ENCODE measurements around the gene LRRC10B. TPM values are rescaled to one million over a fixed set of nuclear protein-coding genes. Genes with fewer than 3 reads are reported as not detected.

Gene LRRC10B
- polyA plus RNA-seq, 4 donors, result 0.22 to 2.6 (median 0.53) TPM; not detected in 1

- Histone ChIP-seq H3K4me3 (ENCODE audit: low read depth in 1 of 3, low read length in 3 of 3) (no peak overlapping the region), H3K4me1 (ENCODE audit: control insufficient read depth in 3 of 3, insufficient read depth in 2 of 3, low read depth in 1 of 3, low read length in 2 of 3) (peaks cover 0 to 22% (median 2%) of the 10 kb centered on the region in 3 donors), H3K27me3 (ENCODE audit: control insufficient read depth in 3 of 3, insufficient read depth in 3 of 3, low read length in 3 of 3) (no peaks in the 10 kb centered on the region), H3K9me3 (ENCODE audit: control insufficient read depth in 2 of 2, insufficient read depth in 1 of 2, low read depth in 1 of 2, low read length in 1 of 2) (peaks cover 0 to 3% of the 10 kb centered on the region in 2 donors), H3K27ac (ENCODE audit: low read depth in 1 of 3, low read length in 2 of 3) (peak overlapping the region in 1 of 3 donors; percentile 14), H3K36me3 (ENCODE audit: control insufficient read depth in 3 of 3, insufficient read depth in 2 of 3, low read depth in 1 of 3, low read length in 3 of 3) (peaks cover 0 to 13% (median 0%) of the 10 kb centered on the region in 3 donors)
- 7 to 22% (median 17%) methylated on average over 19 of the region's 19 CpGs for WGBS, 3 donors
- DNase-seq (peak; percentile 71 to 76), FAIRE-seq (no peak)
Measured at GRCh38 chr11:61488651-61489291, 19.8 kb upstream of the LRRC10B start.

- Histone ChIP-seq H3K4me1 (ENCODE audit: control insufficient read depth in 3 of 3, insufficient read depth in 2 of 3, low read depth in 1 of 3, low read length in 2 of 3) (peaks cover 0 to 22% (median 2%) of the 10 kb centered on the region in 3 donors), H3K36me3 (ENCODE audit: control insufficient read depth in 3 of 3, insufficient read depth in 2 of 3, low read depth in 1 of 3, low read length in 3 of 3) (peaks cover 0 to 13% (median 0%) of the 10 kb centered on the region in 3 donors), H3K4me3 (ENCODE audit: low read depth in 1 of 3, low read length in 3 of 3) (no peak overlapping the region), H3K27me3 (ENCODE audit: control insufficient read depth in 3 of 3, insufficient read depth in 3 of 3, low read length in 3 of 3) (no peaks in the 10 kb centered on the region), H3K9me3 (ENCODE audit: control insufficient read depth in 2 of 2, insufficient read depth in 1 of 2, low read depth in 1 of 2, low read length in 1 of 2) (peaks cover 0 to 3% of the 10 kb centered on the region in 2 donors), H3K27ac (ENCODE audit: low read depth in 1 of 3, low read length in 2 of 3) (peak overlapping the region in 1 of 3 donors; percentile 24)
- FAIRE-seq, result no peak
- WGBS, 3 donors, result 37 to 46% (median 38%) methylated on average over 13 of the region's 13 CpGs
- peak; percentile 20 for DNase-seq
Measured at GRCh38 chr11:61489833-61490721, 18.5 kb upstream of the LRRC10B start.

- H3K27ac ChIP-seq (ENCODE audit: low read depth in 1 of 3, low read length in 2 of 3), result no peak overlapping the region
- H3K36me3 ChIP-seq (ENCODE audit: control insufficient read depth in 3 of 3, insufficient read depth in 2 of 3, low read depth in 1 of 3, low read length in 3 of 3), result peaks cover 0 to 6% (median 0%) of the 10 kb centered on the region in 3 donors
- H3K4me1 ChIP-seq (ENCODE audit: control insufficient read depth in 3 of 3, insufficient read depth in 2 of 3, low read depth in 1 of 3, low read length in 2 of 3), result peaks cover 0 to 22% (median 2%) of the 10 kb centered on the region in 3 donors
- no peaks in the 10 kb centered on the region for H3K27me3 ChIP-seq (ENCODE audit: control insufficient read depth in 3 of 3, insufficient read depth in 3 of 3, low read length in 3 of 3)
- FAIRE-seq (no peak), DNase-seq (no peak)
- H3K4me3 ChIP-seq (ENCODE audit: low read depth in 1 of 3, low read length in 3 of 3), result no peak overlapping the region
- H3K9me3 ChIP-seq (ENCODE audit: control insufficient read depth in 2 of 2, insufficient read depth in 1 of 2, low read depth in 1 of 2, low read length in 1 of 2), result peaks cover 0 to 3% of the 10 kb centered on the region in 2 donors
- 83 to 91% (median 85%) methylated on average over 12 of the region's 12 CpGs for WGBS, 3 donors
Measured at GRCh38 chr11:61491736-61492395, 16.7 kb upstream of the LRRC10B start.

GRCh38 chr11:61494381-61494961 lies 14.1 kb upstream of the LRRC10B start:
- WGBS, 3 donors, result 53 to 60% (median 54%) methylated on average over 9 of the region's 9 CpGs
- no peak overlapping the region for H3K27ac ChIP-seq (ENCODE audit: low read depth in 1 of 3, low read length in 2 of 3)
- DNase-seq (no peak), FAIRE-seq (no peak)
- peaks cover 0 to 12% (median 0%) of the 10 kb centered on the region in 3 donors for H3K4me1 ChIP-seq (ENCODE audit: control insufficient read depth in 3 of 3, insufficient read depth in 2 of 3, low read depth in 1 of 3, low read length in 2 of 3)
- no peaks in the 10 kb centered on the region for H3K36me3 ChIP-seq (ENCODE audit: control insufficient read depth in 3 of 3, insufficient read depth in 2 of 3, low read depth in 1 of 3, low read length in 3 of 3)
- H3K27me3 ChIP-seq (ENCODE audit: control insufficient read depth in 3 of 3, insufficient read depth in 3 of 3, low read length in 3 of 3), result no peaks in the 10 kb centered on the region
- no peaks in the 10 kb centered on the region for H3K9me3 ChIP-seq (ENCODE audit: control insufficient read depth in 2 of 2, insufficient read depth in 1 of 2, low read depth in 1 of 2, low read length in 1 of 2)
- no peak overlapping the region for H3K4me3 ChIP-seq (ENCODE audit: low read depth in 1 of 3, low read length in 3 of 3)

GRCh38 chr11:61495801-61496601 lies 12.5 kb upstream of the LRRC10B start:
- WGBS, 3 donors, result 64 to 71% (median 69%) methylated on average over 25 to 26 of the region's 26 CpGs
- Histone ChIP-seq H3K27me3 (ENCODE audit: control insufficient read depth in 3 of 3, insufficient read depth in 3 of 3, low read length in 3 of 3) (no peaks in the 10 kb centered on the region), H3K36me3 (ENCODE audit: control insufficient read depth in 3 of 3, insufficient read depth in 2 of 3, low read depth in 1 of 3, low read length in 3 of 3) (no peaks in the 10 kb centered on the region), H3K9me3 (ENCODE audit: control insufficient read depth in 2 of 2, insufficient read depth in 1 of 2, low read depth in 1 of 2, low read length in 1 of 2) (no peaks in the 10 kb centered on the region), H3K4me1 (ENCODE audit: control insufficient read depth in 3 of 3, insufficient read depth in 2 of 3, low read depth in 1 of 3, low read length in 2 of 3) (no peaks in the 10 kb centered on the region), H3K4me3 (ENCODE audit: low read depth in 1 of 3, low read length in 3 of 3) (no peak overlapping the region), H3K27ac (ENCODE audit: low read depth in 1 of 3, low read length in 2 of 3) (peak overlapping the region in 1 of 3 donors; percentile 33)
- FAIRE-seq (no peak), DNase-seq (peak; percentile 12 to 57)

GRCh38 chr11:61496602-61497400 lies 11.7 kb upstream of the LRRC10B start:
- H3K27me3 ChIP-seq (ENCODE audit: control insufficient read depth in 3 of 3, insufficient read depth in 3 of 3, low read length in 3 of 3), result no peaks in the 10 kb centered on the region
- no peaks in the 10 kb centered on the region for H3K36me3 ChIP-seq (ENCODE audit: control insufficient read depth in 3 of 3, insufficient read depth in 2 of 3, low read depth in 1 of 3, low read length in 3 of 3)
- no peaks in the 10 kb centered on the region for H3K9me3 ChIP-seq (ENCODE audit: control insufficient read depth in 2 of 2, insufficient read depth in 1 of 2, low read depth in 1 of 2, low read length in 1 of 2)
- DNase-seq (no peak), FAIRE-seq (no peak)
- 94% methylated on average over 15 of the region's 15 CpGs for WGBS, 3 donors
- no peak overlapping the region for H3K4me3 ChIP-seq (ENCODE audit: low read depth in 1 of 3, low read length in 3 of 3)
- no peaks in the 10 kb centered on the region for H3K4me1 ChIP-seq (ENCODE audit: control insufficient read depth in 3 of 3, insufficient read depth in 2 of 3, low read depth in 1 of 3, low read length in 2 of 3)
- no peak overlapping the region for H3K27ac ChIP-seq (ENCODE audit: low read depth in 1 of 3, low read length in 2 of 3)

- FAIRE-seq, result no peak
- 65 to 87% (median 87%) methylated on average over 2 of the region's 2 CpGs for WGBS, 3 donors
- Histone ChIP-seq H3K27ac (ENCODE audit: low read depth in 1 of 3, low read length in 2 of 3) (no peak overlapping the region), H3K4me1 (ENCODE audit: control insufficient read depth in 3 of 3, insufficient read depth in 2 of 3, low read depth in 1 of 3, low read length in 2 of 3) (no peaks in the 10 kb centered on the region), H3K27me3 (ENCODE audit: control insufficient read depth in 3 of 3, insufficient read depth in 3 of 3, low read length in 3 of 3) (no peaks in the 10 kb centered on the region), H3K9me3 (ENCODE audit: control insufficient read depth in 2 of 2, insufficient read depth in 1 of 2, low read depth in 1 of 2, low read length in 1 of 2) (no peaks in the 10 kb centered on the region), H3K36me3 (ENCODE audit: control insufficient read depth in 3 of 3, insufficient read depth in 2 of 3, low read depth in 1 of 3, low read length in 3 of 3) (no peaks in the 10 kb centered on the region), H3K4me3 (ENCODE audit: low read depth in 1 of 3, low read length in 3 of 3) (no peak overlapping the region)
- DNase-seq, result no peak
Measured at GRCh38 chr11:61497473-61497872, 11.1 kb upstream of the LRRC10B start.

All from small intestine (tissue), 7 donors.